IMR-90 (cell line): ENCODE results near the gene UBE2QL1.

Source experiments
- CEBPB ChIP-seq: IDR thresholded peaks from 2 replicates; pipeline ENCODE4 v1.6.1; 2012; ENCODE audit warnings: low read depth, low read length, improper control_type of control experiment
- CTCF ChIP-seq: conservative IDR thresholded peaks from 2 replicates; pipeline ENCODE4 v1.5.1; 2012; ENCODE audit warnings: mild to moderate bottlenecking, low read depth, low read length, improper control_type of control experiment
- POLR2A ChIP-seq: IDR thresholded peaks from 2 replicates; pipeline ENCODE4 v1.6.1; 2012; ENCODE audit warnings: mild to moderate bottlenecking, low read depth, low read length
- USF2 ChIP-seq: fragments of 150-350 bp; IDR thresholded peaks from 2 replicates; pipeline ENCODE4 v1.6.1; 2017; ENCODE audit warnings: mild to moderate bottlenecking, antibody characterized with exemption, low read length, low read depth

- no peak for TF ChIP-seq CTCF
- TF ChIP-seq USF2 = no peak
- no peak for TF ChIP-seq POLR2A
- TF ChIP-seq CEBPB = no peak
These were observed 30.1 kb downstream of the UBE2QL1 start for GRCh38 chr5:6478793-6479192.
